ENCODE results near the gene TDRD9.

- no peak for TF ChIP-seq CTCF (IDR thresholded peaks at IDR 0.05; ENCODE audit: low read length)
- no peak for TF ChIP-seq EZH2phosphoT487 (IDR thresholded peaks at IDR 0.05; ENCODE audit: low read length)
- TF ChIP-seq EZH2 (optimal IDR thresholded peaks at IDR 0.05; ENCODE audit: low read depth, low read length), result no peak
Observed at GRCh38 chr14:103879570-103880347, 48.5 kb upstream of the TDRD9 start.

Data from MM.1S (cell line).